ENCODE results near the gene ZNF276.

GRCh38 chr16:89733792-89734191 is 12.5 kb downstream of the ZNF276 start:
- no peak for TF ChIP-seq CTCF (IDR thresholded peaks at IDR 0.05)
- TF ChIP-seq POLR2A (IDR thresholded peaks at IDR 0.05): no peak
